Erythroblast (primary cell): Measurements from ENCODE around the gene CSH1.

Experiments used
- GATA1 ChIP-seq: IDR thresholded peaks from 2 replicates; pipeline ENCODE4 v1.6.1; 2011; ENCODE audit warnings: low read depth, mild to moderate bottlenecking, control low read depth, low read length, moderate library complexity
- POLR2A ChIP-seq: IDR thresholded peaks from 2 replicates; pipeline ENCODE4 v1.6.1; 2011; ENCODE audit warnings: mild to moderate bottlenecking, low read length

- no peak for TF ChIP-seq POLR2A
- TF ChIP-seq GATA1: no peak
Measured at GRCh38 chr17:63942309-63942985, 46.1 kb upstream of the CSH1 start.
